ENCODE measurements around the gene NPAS1.

NPAS1 gene

DNA sequence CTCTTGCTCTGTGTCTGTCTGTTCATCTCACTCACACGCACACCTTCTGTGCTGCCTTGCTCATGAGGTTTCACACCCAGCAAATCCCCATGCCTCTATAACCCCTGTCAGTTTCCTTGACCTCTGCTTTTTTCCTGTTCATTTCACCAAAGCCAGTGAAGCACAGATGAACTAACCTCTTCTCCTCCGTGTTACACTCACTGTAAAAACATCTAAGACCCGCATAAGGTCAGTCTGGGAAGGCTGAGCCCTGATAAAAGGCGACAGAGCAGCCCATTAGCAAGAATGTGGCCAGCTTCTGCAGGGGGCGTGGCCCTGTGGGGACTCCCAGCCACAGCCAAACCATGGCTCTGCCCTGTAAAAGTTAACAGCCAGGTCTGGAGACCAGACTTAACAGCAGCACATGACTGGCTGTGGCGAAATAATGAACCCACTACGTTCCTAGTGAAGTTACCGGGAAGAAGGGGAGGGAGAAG is 42.8 kb upstream of the NPAS1 start:
- Histone ChIP-seq H3K79me1 (replicated peaks; ENCODE audit: low read length, poor library complexity, severe bottlenecking) (peaks cover 27% of the 10 kb centered on the region), H4K91ac (ENCODE audit: low read length) (peak overlapping the region; percentile 82), H2BK15ac (ENCODE audit: low read depth, poor library complexity, severe bottlenecking) (no peak overlapping the region), H3K27ac (ENCODE audit: low read length, poor library complexity, severe bottlenecking) (peak overlapping the region; percentile 96), H3K4me1 (ENCODE audit: control insufficient read depth, insufficient read depth, low read depth, low read length) (peaks cover 41% of the 10 kb centered on the region), H3K9me3 (ENCODE audit: control insufficient read depth, low read length) (no peaks in the 10 kb centered on the region), H3K27me3 (ENCODE audit: control insufficient read depth in 1 of 2, insufficient read depth in 1 of 2, low read length in 2 of 2) (no peaks in the 10 kb centered on the region), H3K4me3 (ENCODE audit: insufficient read depth in 1 of 2, low read depth in 1 of 2, low read length in 2 of 2) (peak overlapping the region in 1 of 2 experiments; percentile 12), H2BK5ac (ENCODE audit: low read depth, low read length, poor library complexity, severe bottlenecking) (peak overlapping the region; percentile 74), H3K18ac (ENCODE audit: low read depth in 1 of 2, low read length in 2 of 2) (peak overlapping the region; percentile 96), H3K9ac (ENCODE audit: low read length) (peak overlapping the region; percentile 74), H2AK5ac (ENCODE audit: low read length, severe bottlenecking) (peak overlapping the region; percentile 17), H2BK12ac (ENCODE audit: low read length in 2 of 2) (peak overlapping the region; percentile 80 to 98), H3K14ac (ENCODE audit: low read length in 2 of 2) (peak overlapping the region in 1 of 2 experiments; percentile 92), H3K4me2 (ENCODE audit: low read length, poor library complexity, severe bottlenecking) (no peak overlapping the region), H3K23ac (ENCODE audit: low read length in 2 of 2) (peak overlapping the region in 1 of 2 experiments; percentile 77), H2AFZ (ENCODE audit: low read depth, low read length) (no peak overlapping the region), H4K8ac (ENCODE audit: low read length) (peak overlapping the region; percentile 73), H3K36me3 (ENCODE audit: control insufficient read depth in 1 of 2, insufficient read depth in 2 of 2, low read depth in 1 of 2, low read length in 2 of 2) (peaks cover 7 to 17% of the 10 kb centered on the region in 2 experiments), H2BK120ac (ENCODE audit: low read depth, low read length) (peak overlapping the region; percentile 93), H3K4ac (ENCODE audit: low read depth in 1 of 2, low read length in 2 of 2) (peak overlapping the region; percentile 97 to 98)
- WGBS = under 1% methylated on average over 8 of the region's 8 CpGs
- peak; percentile 91 for DNase-seq

DNA sequence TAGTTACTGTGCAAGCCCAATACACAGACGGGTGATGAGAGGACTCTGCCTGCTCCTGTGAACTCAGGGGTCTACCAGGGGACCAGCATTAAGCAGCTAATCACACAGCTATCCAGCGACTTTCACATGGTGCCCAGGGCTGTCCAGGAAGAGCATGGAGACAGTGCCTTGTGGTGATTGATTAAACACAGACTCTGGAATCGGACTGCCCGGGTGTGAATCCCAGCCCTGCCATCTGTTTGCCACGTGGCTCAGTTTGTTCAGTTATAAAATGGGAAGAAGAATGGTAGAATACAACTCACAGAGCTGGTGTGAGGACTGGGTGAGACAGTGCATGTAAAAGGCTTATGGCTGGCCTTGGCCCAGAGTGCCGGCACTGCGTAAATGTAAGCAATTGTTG is 42.1 kb upstream of the NPAS1 start:
- H3K4me2 ChIP-seq (ENCODE audit: low read length, poor library complexity, severe bottlenecking) = no peak overlapping the region
- H3K4me3 ChIP-seq (ENCODE audit: insufficient read depth in 1 of 2, low read depth in 1 of 2, low read length in 2 of 2) = peak overlapping the region in 1 of 2 experiments; percentile 4
- no peaks in the 10 kb centered on the region for H3K9me3 ChIP-seq (ENCODE audit: control insufficient read depth, low read length)
- peak overlapping the region; percentile 71 for H4K8ac ChIP-seq (ENCODE audit: low read length)
- peaks cover 7 to 17% of the 10 kb centered on the region in 2 experiments for H3K36me3 ChIP-seq (ENCODE audit: control insufficient read depth in 1 of 2, insufficient read depth in 2 of 2, low read depth in 1 of 2, low read length in 2 of 2)
- peak overlapping the region; percentile 96 for H3K27ac ChIP-seq (ENCODE audit: low read length, poor library complexity, severe bottlenecking)
- H3K4me1 ChIP-seq (ENCODE audit: control insufficient read depth, insufficient read depth, low read depth, low read length) = peaks cover 42% of the 10 kb centered on the region
- peak overlapping the region in 1 of 2 experiments; percentile 91 for H3K14ac ChIP-seq (ENCODE audit: low read length in 2 of 2)
- H3K79me1 ChIP-seq (replicated peaks; ENCODE audit: low read length, poor library complexity, severe bottlenecking) = peaks cover 23% of the 10 kb centered on the region
- H2BK120ac ChIP-seq (ENCODE audit: low read depth, low read length) = peak overlapping the region; percentile 93
- H2AK5ac ChIP-seq (ENCODE audit: low read length, severe bottlenecking) = peak overlapping the region; percentile 17
- no peaks in the 10 kb centered on the region for H3K27me3 ChIP-seq (ENCODE audit: control insufficient read depth in 1 of 2, insufficient read depth in 1 of 2, low read length in 2 of 2)
- H2BK12ac ChIP-seq (ENCODE audit: low read length in 2 of 2) = peak overlapping the region; percentile 69 to 80
- H2BK15ac ChIP-seq (ENCODE audit: low read depth, poor library complexity, severe bottlenecking) = peak overlapping the region; percentile 6
- WGBS = 61% methylated on average over 7 of the region's 7 CpGs
- no peak overlapping the region for H2BK5ac ChIP-seq (ENCODE audit: low read depth, low read length, poor library complexity, severe bottlenecking)
- peak overlapping the region; percentile 19 to 73 for H3K4ac ChIP-seq (ENCODE audit: low read depth in 1 of 2, low read length in 2 of 2)
- H3K18ac ChIP-seq (ENCODE audit: low read depth in 1 of 2, low read length in 2 of 2) = peak overlapping the region; percentile 47 to 96
- DNase-seq = peak; percentile 50
- no peak overlapping the region for H3K23ac ChIP-seq (ENCODE audit: low read length in 2 of 2)
- no peak overlapping the region for H2AFZ ChIP-seq (ENCODE audit: low read depth, low read length)
- H3K9ac ChIP-seq (ENCODE audit: low read length) = peak overlapping the region; percentile 74
- H4K91ac ChIP-seq (ENCODE audit: low read length) = peak overlapping the region; percentile 60

DNA sequence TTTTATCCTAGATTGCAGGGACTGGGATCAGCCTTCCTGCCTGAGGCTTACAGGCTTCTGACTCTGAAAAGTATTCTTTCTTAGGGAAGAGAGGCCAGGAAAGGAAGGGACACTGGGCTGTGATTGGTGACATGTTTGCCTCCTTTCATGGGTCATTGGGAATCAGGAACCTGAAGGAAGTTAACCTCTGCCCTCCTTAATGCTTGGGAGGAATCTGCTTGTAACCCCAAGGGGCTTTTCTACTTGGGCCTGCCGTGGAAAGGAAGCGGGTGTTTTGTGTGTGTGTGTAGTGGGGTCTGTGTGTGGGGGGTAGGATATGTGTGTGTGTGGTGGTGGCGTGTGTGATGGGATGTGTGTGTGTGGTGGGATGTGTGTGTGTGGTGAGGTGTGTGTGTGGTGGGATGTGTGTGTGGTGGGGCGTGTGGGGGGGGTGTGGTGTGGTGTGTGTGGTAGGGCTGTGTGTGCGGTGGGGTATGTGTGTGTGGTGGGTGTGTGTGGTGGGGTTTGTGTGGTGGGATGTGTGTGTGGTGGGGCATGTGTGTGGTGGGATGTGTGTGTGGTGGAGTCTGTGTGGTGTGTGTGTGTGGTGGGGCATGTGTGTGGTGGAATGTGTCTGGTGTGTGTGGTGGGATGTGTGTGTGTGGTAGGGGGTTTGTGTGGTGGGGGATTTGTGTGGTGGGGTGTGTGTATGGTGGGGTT is 41.3 kb upstream of the NPAS1 start:
- DNase-seq = no peak
- H3K18ac ChIP-seq (ENCODE audit: low read depth in 1 of 2, low read length in 2 of 2) = peak overlapping the region; percentile 47 to 96
- H3K4me3 ChIP-seq (ENCODE audit: insufficient read depth in 1 of 2, low read depth in 1 of 2, low read length in 2 of 2) = peak overlapping the region in 1 of 2 experiments; percentile 6
- H3K4me1 ChIP-seq (ENCODE audit: control insufficient read depth, insufficient read depth, low read depth, low read length) = peaks cover 42% of the 10 kb centered on the region
- H4K8ac ChIP-seq (ENCODE audit: low read length) = peak overlapping the region; percentile 91
- H2AFZ ChIP-seq (ENCODE audit: low read depth, low read length) = no peak overlapping the region
- no peak overlapping the region for H3K4me2 ChIP-seq (ENCODE audit: low read length, poor library complexity, severe bottlenecking)
- peak overlapping the region; percentile 32 to 77 for H3K4ac ChIP-seq (ENCODE audit: low read depth in 1 of 2, low read length in 2 of 2)
- H2BK5ac ChIP-seq (ENCODE audit: low read depth, low read length, poor library complexity, severe bottlenecking) = no peak overlapping the region
- WGBS = 80% methylated on average over 5 of the region's 5 CpGs
- peaks cover 27% of the 10 kb centered on the region for H3K79me1 ChIP-seq (replicated peaks; ENCODE audit: low read length, poor library complexity, severe bottlenecking)
- H2BK15ac ChIP-seq (ENCODE audit: low read depth, poor library complexity, severe bottlenecking) = peak overlapping the region; percentile 66
- H3K9ac ChIP-seq (ENCODE audit: low read length) = peak overlapping the region; percentile 74
- H3K14ac ChIP-seq (ENCODE audit: low read length in 2 of 2) = peak overlapping the region in 1 of 2 experiments; percentile 94
- H3K27ac ChIP-seq (ENCODE audit: low read length, poor library complexity, severe bottlenecking) = peak overlapping the region; percentile 96
- peak overlapping the region; percentile 88 for H4K91ac ChIP-seq (ENCODE audit: low read length)
- peaks cover 7 to 17% of the 10 kb centered on the region in 2 experiments for H3K36me3 ChIP-seq (ENCODE audit: control insufficient read depth in 1 of 2, insufficient read depth in 2 of 2, low read depth in 1 of 2, low read length in 2 of 2)
- peak overlapping the region; percentile 93 for H2BK120ac ChIP-seq (ENCODE audit: low read depth, low read length)
- H3K9me3 ChIP-seq (ENCODE audit: control insufficient read depth, low read length) = no peaks in the 10 kb centered on the region
- H3K23ac ChIP-seq (ENCODE audit: low read length in 2 of 2) = no peak overlapping the region
- no peaks in the 10 kb centered on the region for H3K27me3 ChIP-seq (ENCODE audit: control insufficient read depth in 1 of 2, insufficient read depth in 1 of 2, low read length in 2 of 2)
- H2AK5ac ChIP-seq (ENCODE audit: low read length, severe bottlenecking) = peak overlapping the region; percentile 76
- peak overlapping the region; percentile 80 to 88 for H2BK12ac ChIP-seq (ENCODE audit: low read length in 2 of 2)

Measured in mesenchymal stem cell (in vitro differentiated cells and primary cell).